K562 (cell line): Measurements from ENCODE around the gene PARD3. TPM values are rescaled to one million over a fixed set of nuclear protein-coding genes. Genes with fewer than 3 reads are reported as not detected.

Experiments
- ATAC-seq: fragments of 200-7000 bp; cut with Tn5 transposase; 3 replicates; pipeline ENCODE4 v1.9.1; 2020; ENCODE audit warnings: moderate library complexity
- BruUV-seq: library from RNA; stranded (reverse); fragments of 400-500 nt; replicated peaks from 2 replicates; lab custom pipeline; 2021; lab: Mats Ljungman, UMichigan
- CTCF ChIA-PET: fragments of 300-600 bp; formaldehyde crosslinking; extraction: SDS; loops from one replicate; lab custom pipeline; 2021; ENCODE audit warnings: low intra/inter-chr PET ratio; lab: Yijun Ruan, JAX
- POLR2A ChIA-PET: fragments of 300-600, 350-650 bp; sonication (Branson Sonifier 250); formaldehyde crosslinking; extraction: SDS; loops from one replicate; lab custom pipeline; 2021; ENCODE audit warnings: antibody characterized with exemption, inconsistent platforms; lab: Yijun Ruan, JAX
- DNase-seq, 4 experiments: peaks; one replicate each; pipeline versions ENCODE4 v3.0.0 to v3.0.0-alpha.2; 2011 to 2018; ENCODE audit warnings: low spot score in 3 of 4, mixed read lengths in 3 of 4; ENCODE audit errors: extremely low read depth in 1 of 4
- FAIRE-seq: peaks from 2 replicates; lab custom pipeline; 2011; peaks lifted over from hg19 to GRCh38; lab: Jason Lieb, UNC
- H2AFZ ChIP-seq: 2 replicates; pipeline ENCODE4 v1.6.0; 2011; ENCODE audit warnings: low read depth, low read length, control low read depth, inconsistent platforms
- H3K27ac ChIP-seq: fragments of 200-600 bp; 3 replicates; pipeline ENCODE4 v1.8.0; 2011; ENCODE audit warnings: low read depth, mild to moderate bottlenecking, control low read depth, inconsistent platforms, low read length, moderate library complexity, mixed read lengths; ENCODE audit errors: extremely low read depth
- H3K27me3 ChIP-seq, 2 experiments: fragments of 300-600 bp in 1 of 2; 2 replicates in 1 of 2; 3 replicates in 1 of 2; pipeline versions ENCODE4 v1.6.0 to v1.8.0; 2011; ENCODE audit warnings: inconsistent platforms in 2 of 2, low read length in 2 of 2, mild to moderate bottlenecking in 1 of 2, mixed read lengths in 1 of 2, moderate library complexity in 1 of 2; ENCODE audit not compliant: control insufficient read depth in 2 of 2, insufficient read depth in 2 of 2
- H3K36me3 ChIP-seq: fragments of 300-600 bp; 3 replicates; pipeline ENCODE4 v1.8.0; 2011; ENCODE audit warnings: mild to moderate bottlenecking, low read length, inconsistent platforms; ENCODE audit not compliant: control insufficient read depth, insufficient read depth
- H3K4me1 ChIP-seq, 2 experiments: fragments of 200-600 bp in 1 of 2; replicated peaks in 1 of 2; 2 replicates in 1 of 2; 3 replicates in 1 of 2; pipeline versions ENCODE4 v1.5.1 to v1.8.0; 2011; ENCODE audit warnings: inconsistent platforms in 2 of 2, low read length in 2 of 2, mild to moderate bottlenecking in 1 of 2, mixed read lengths in 1 of 2, moderate library complexity in 1 of 2; ENCODE audit not compliant: control insufficient read depth in 2 of 2, insufficient read depth in 2 of 2
- H3K4me2 ChIP-seq: 2 replicates; pipeline ENCODE4 v1.6.1; 2011; ENCODE audit warnings: low read length, control low read depth, inconsistent platforms, mixed read lengths; ENCODE audit not compliant: insufficient read depth
- H3K4me3 ChIP-seq: fragments of 200-600 bp; sonication (generic), shearing (Covaris generic); 2 replicates; pipeline ENCODE4 v1.5.1; 2016; ENCODE audit warnings: control low read depth, inconsistent platforms
- H3K79me2 ChIP-seq: fragments of 200-600 bp; 3 replicates; pipeline ENCODE4 v1.8.0; 2011; ENCODE audit warnings: low read length, inconsistent platforms; ENCODE audit not compliant: control insufficient read depth, insufficient read depth
- H3K9ac ChIP-seq, 2 experiments: 2 replicates each; pipeline versions ENCODE4 v1.6.0 to v1.6.1; 2011; ENCODE audit warnings: low read depth in 2 of 2, low read length in 2 of 2, control low read depth in 1 of 2, inconsistent platforms in 1 of 2, mild to moderate bottlenecking in 1 of 2, mixed read lengths in 1 of 2; ENCODE audit not compliant: insufficient read depth in 1 of 2
- H3K9me1 ChIP-seq: one replicate; pipeline ENCODE4 v1.6.0; 2011; ENCODE audit warnings: inconsistent platforms, mild to moderate bottlenecking, low read length, moderate library complexity; ENCODE audit not compliant: control insufficient read depth, insufficient read depth
- H3K9me3 ChIP-seq: replicated peaks from 2 replicates; pipeline ENCODE4 v1.5.1; 2011; ENCODE audit warnings: low read depth, low read length, inconsistent platforms; ENCODE audit not compliant: control insufficient read depth, insufficient read depth
- H4K20me1 ChIP-seq: replicated peaks from 2 replicates; pipeline ENCODE4 v1.6.1; 2011; ENCODE audit warnings: low read length, inconsistent platforms, mixed read lengths; ENCODE audit not compliant: control insufficient read depth, insufficient read depth
- BHLHE40 ChIP-seq: IDR thresholded peaks from 2 replicates; pipeline ENCODE4 v1.6.1; 2011; ENCODE audit warnings: low read length, improper control_type of control experiment
- CEBPB ChIP-seq: fragments of 450-650 bp; IDR thresholded peaks from 2 replicates; pipeline ENCODE4 v1.6.1; 2016; ENCODE audit warnings: missing genetic modification characterization, missing compliant biosample characterization
- GATAD2B ChIP-seq: fragments of 450-650 bp; IDR thresholded peaks from 2 replicates; pipeline ENCODE4 v1.6.1; 2017; ENCODE audit warnings: mild to moderate bottlenecking, borderline replicate concordance
- NCOA4 ChIP-seq: fragments of 450-650 bp; IDR thresholded peaks from 2 replicates; pipeline ENCODE4 v1.6.1; 2018; ENCODE audit warnings: mild to moderate bottlenecking; ENCODE audit not compliant: partially characterized antibody
- NR2C1 ChIP-seq, 2 experiments: fragments of 450-650 bp; IDR thresholded peaks; 2 replicates each; pipeline ENCODE4 v1.6.1; 2017; ENCODE audit warnings: mild to moderate bottlenecking in 2 of 2, antibody characterized with exemption in 1 of 2, inconsistent platforms in 1 of 2, missing compliant biosample characterization in 1 of 2, missing genetic modification characterization in 1 of 2
- TFAM ChIP-seq: fragments of 250-450 bp; sonication (Bioruptor Pico); conservative IDR thresholded peaks from 2 replicates; pipeline ENCODE4 v1.5.0; 2021; ENCODE audit warnings: mild to moderate bottlenecking, moderate library complexity
- ZNF696 ChIP-seq: fragments of 250-450 bp; sonication (Bioruptor Pico); conservative IDR thresholded peaks from 2 replicates; pipeline ENCODE4 v1.4.0; 2020; ENCODE audit warnings: mild to moderate bottlenecking, moderate library complexity
- WGBS: fragments of 100-300 bp; shearing (Covaris generic); methylation state at CpG from one replicate; pipeline ENCODE4 v1.1.6; 2016; ENCODE audit warnings: low coverage, mixed read lengths; ENCODE audit not compliant: insufficient coverage; ENCODE audit errors: missing lambda C conversion rate; 5-methylcytosine and 5-hydroxymethylcytosine counted together
- in situ Hi-C: fragments of 300-500 bp; cut with MboI; formaldehyde crosslinking; loops from 4 replicates; pipeline ENCODE4 v1.15.0; 2018; ENCODE audit warnings: inconsistent platforms, mixed read lengths
- intact Hi-C: fragments of 100-400 bp; cut with micrococcal nuclease; formaldehyde crosslinking; loops from 2 replicates; pipeline ENCODE4 v1.14.2; 2022
- polyA plus RNA-seq, 8 experiments: library from polyadenylated mRNA; depleted of rRNA in 4 of 8; stranded (reverse) in 5 of 8; unstranded in 3 of 8; fragments of >200 nt; fragmentation: Nextera tagmentation in 2 of 8; fragmentation: Illumina TruSeq in 1 of 8; extraction: Ambion mirVana in 2 of 8; extraction: Trizol in 1 of 8; gene quantifications; 2 replicates each; pipeline versions ENCODE4 v1.2.1 to v1.2.3, GENCODE V29; 2011 to 2014; ENCODE audit warnings: inconsistent platforms in 1 of 8, missing spikeins in 1 of 8
- total RNA-seq, 7 experiments: library from RNA; depleted of rRNA in 6 of 7; stranded (reverse); fragments of >200 nt in 6 of 7; fragmentation: Illumina TruSeq in 2 of 7; extraction: Trizol in 2 of 7; gene quantifications; 2 replicates each; pipeline versions ENCODE4 v1.2.1 to v1.2.3, GENCODE V29; 2011 to 2021; ENCODE audit warnings: low replicate concordance in 1 of 7
- TF ChIP-seq, protein P1 (sequence below): fragments of 450-650 bp; formaldehyde crosslinking; IDR thresholded peaks from 2 replicates; pipeline ENCODE4 v1.4.0; 2022; ENCODE audit warnings: missing genetic modification characterization
- TF ChIP-seq, protein P2 (sequence below): sonication (generic); formaldehyde crosslinking; IDR thresholded peaks from 2 replicates; pipeline ENCODE4 v1.4.0; 2020; ENCODE audit warnings: mild to moderate bottlenecking, missing genetic modification reagents
- TF ChIP-seq, protein P3 (sequence below): fragments of 250-450 bp; sonication (Bioruptor Pico); IDR thresholded peaks from 2 replicates; pipeline ENCODE4 v1.5.0; 2021; ENCODE audit warnings: mild to moderate bottlenecking, borderline replicate concordance
- TF ChIP-seq, protein P4 (sequence below): fragments of 250-450 bp; sonication (Bioruptor Pico); IDR thresholded peaks from 2 replicates; pipeline ENCODE4 v1.5.0; 2021

Gene PARD3
- total and polyA plus RNA-seq, 9 of the 15 experiments (the other 6 are each of a cell fraction or from before 2014, with no cell fraction given) = 2.7 to 11.7 (median 7.7) TPM

DNA sequence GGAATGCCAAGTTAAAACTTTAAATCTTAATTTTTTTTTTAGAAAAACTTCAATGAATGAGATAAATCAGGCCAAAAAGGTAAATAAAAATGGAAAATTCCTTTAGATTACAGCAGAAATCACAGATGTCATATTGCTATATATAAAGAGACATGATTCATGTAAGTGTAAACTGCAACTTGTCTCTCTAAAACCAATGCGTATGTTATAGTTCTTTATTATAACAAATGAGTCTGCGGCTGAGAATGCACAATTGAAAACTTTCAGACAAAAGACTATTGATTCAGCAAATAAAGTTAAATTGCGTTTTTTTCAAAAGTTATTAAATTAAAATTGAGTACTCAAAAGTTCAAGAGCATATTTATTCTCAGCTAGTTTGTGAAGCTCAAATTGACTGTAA is 425.3 kb downstream of the PARD3 start:
- Histone ChIP-seq H3K9me3 (no peaks in the 10 kb centered on the region), H3K9me1 (no peaks in the 10 kb centered on the region), H2AFZ (no peak overlapping the region), H3K4me2 (no peak overlapping the region), H3K4me1 (no peaks in the 10 kb centered on the region), H4K20me1 (no peaks in the 10 kb centered on the region), H3K4me3 (no peak overlapping the region), H3K36me3 (no peaks in the 10 kb centered on the region), H3K9ac (no peak overlapping the region), H3K79me2 (no peaks in the 10 kb centered on the region), H3K27me3 (no peaks in the 10 kb centered on the region), H3K27ac (no peak overlapping the region)
- BruUV-seq = no TSS peak
- TF ChIP-seq NR2C1 (IDR thresholded peaks at IDR 0.05) (no peak), NR2C1 (tag; IDR thresholded peaks at IDR 0.05) (no peak), BHLHE40 (no peak), CEBPB (tag) (no peak), GATAD2B (no peak), ZNF696 (CRISPR knock-in tag) (no peak), TFAM (CRISPR knock-in tag) (no peak), NCOA4 (no peak)
- TF ChIP-seq, protein P1, sequence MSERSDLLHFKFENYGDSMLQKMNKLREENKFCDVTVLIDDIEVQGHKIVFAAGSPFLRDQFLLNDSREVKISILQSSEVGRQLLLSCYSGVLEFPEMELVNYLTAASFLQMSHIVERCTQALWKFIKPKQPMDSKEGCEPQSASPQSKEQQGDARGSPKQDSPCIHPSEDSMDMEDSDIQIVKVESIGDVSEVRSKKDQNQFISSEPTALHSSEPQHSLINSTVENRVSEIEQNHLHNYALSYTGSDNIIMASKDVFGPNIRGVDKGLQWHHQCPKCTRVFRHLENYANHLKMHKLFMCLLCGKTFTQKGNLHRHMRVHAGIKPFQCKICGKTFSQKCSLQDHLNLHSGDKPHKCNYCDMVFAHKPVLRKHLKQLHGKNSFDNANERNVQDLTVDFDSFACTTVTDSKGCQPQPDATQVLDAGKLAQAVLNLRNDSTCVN (CRISPR knock-in tag) = no peak
- TF ChIP-seq, protein P2, sequence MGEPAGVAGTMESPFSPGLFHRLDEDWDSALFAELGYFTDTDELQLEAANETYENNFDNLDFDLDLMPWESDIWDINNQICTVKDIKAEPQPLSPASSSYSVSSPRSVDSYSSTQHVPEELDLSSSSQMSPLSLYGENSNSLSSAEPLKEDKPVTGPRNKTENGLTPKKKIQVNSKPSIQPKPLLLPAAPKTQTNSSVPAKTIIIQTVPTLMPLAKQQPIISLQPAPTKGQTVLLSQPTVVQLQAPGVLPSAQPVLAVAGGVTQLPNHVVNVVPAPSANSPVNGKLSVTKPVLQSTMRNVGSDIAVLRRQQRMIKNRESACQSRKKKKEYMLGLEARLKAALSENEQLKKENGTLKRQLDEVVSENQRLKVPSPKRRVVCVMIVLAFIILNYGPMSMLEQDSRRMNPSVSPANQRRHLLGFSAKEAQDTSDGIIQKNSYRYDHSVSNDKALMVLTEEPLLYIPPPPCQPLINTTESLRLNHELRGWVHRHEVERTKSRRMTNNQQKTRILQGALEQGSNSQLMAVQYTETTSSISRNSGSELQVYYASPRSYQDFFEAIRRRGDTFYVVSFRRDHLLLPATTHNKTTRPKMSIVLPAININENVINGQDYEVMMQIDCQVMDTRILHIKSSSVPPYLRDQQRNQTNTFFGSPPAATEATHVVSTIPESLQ (CRISPR knock-in tag) = no peak
- TF ChIP-seq, protein P3, sequence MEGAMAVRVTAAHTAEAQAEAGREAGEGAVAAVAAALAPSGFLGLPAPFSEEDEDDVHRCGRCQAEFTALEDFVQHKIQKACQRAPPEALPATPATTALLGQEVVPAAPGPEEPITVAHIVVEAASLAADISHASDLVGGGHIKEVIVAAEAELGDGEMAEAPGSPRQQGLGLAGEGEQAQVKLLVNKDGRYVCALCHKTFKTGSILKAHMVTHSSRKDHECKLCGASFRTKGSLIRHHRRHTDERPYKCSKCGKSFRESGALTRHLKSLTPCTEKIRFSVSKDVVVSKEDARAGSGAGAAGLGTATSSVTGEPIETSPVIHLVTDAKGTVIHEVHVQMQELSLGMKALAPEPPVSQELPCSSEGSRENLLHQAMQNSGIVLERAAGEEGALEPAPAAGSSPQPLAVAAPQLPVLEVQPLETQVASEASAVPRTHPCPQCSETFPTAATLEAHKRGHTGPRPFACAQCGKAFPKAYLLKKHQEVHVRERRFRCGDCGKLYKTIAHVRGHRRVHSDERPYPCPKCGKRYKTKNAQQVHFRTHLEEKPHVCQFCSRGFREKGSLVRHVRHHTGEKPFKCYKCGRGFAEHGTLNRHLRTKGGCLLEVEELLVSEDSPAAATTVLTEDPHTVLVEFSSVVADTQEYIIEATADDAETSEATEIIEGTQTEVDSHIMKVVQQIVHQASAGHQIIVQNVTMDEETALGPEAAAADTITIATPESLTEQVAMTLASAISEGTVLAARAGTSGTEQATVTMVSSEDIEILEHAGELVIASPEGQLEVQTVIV (CRISPR knock-in tag) = no peak
- TF ChIP-seq, protein P4, sequence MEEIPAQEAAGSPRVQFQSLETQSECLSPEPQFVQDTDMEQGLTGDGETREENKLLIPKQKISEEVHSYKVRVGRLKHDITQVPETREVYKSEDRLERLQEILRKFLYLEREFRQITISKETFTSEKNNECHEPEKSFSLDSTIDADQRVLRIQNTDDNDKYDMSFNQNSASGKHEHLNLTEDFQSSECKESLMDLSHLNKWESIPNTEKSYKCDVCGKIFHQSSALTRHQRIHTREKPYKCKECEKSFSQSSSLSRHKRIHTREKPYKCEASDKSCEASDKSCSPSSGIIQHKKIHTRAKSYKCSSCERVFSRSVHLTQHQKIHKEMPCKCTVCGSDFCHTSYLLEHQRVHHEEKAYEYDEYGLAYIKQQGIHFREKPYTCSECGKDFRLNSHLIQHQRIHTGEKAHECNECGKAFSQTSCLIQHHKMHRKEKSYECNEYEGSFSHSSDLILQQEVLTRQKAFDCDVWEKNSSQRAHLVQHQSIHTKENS (CRISPR knock-in tag) = no peak
- intact Hi-C loops (no loop called here), in situ Hi-C loops (no loop called here)
- CTCF ChIA-PET = no interaction called here
- 58% methylated on average over 3 of the region's 3 CpGs for WGBS
- FAIRE-seq = no peak
- DNase-seq = no peak
- ATAC-seq = no peak
- POLR2A ChIA-PET = no interaction called here
